OCI-LY7 (cell line): ENCODE data around the gene TTC7B.

Experiments
- EZH2phosphoT487 ChIP-seq: fragments of 200-600 bp; sonication (generic); IDR thresholded peaks from 2 replicates; pipeline ENCODE4 v1.6.1; 2018; ENCODE audit warnings: low read depth, borderline replicate concordance, mild to moderate bottlenecking, mixed run types, antibody characterized with exemption, low read length, moderate library complexity, mixed read lengths
- TF ChIP-seq, protein P1 (sequence below): fragments of 200-600 bp; sonication (generic); conservative IDR thresholded peaks from 2 replicates; pipeline ENCODE4 v1.5.1; 2014; ENCODE audit warnings: mild to moderate bottlenecking, antibody characterized with exemption, low read length, moderate library complexity, mixed read lengths

DNA sequence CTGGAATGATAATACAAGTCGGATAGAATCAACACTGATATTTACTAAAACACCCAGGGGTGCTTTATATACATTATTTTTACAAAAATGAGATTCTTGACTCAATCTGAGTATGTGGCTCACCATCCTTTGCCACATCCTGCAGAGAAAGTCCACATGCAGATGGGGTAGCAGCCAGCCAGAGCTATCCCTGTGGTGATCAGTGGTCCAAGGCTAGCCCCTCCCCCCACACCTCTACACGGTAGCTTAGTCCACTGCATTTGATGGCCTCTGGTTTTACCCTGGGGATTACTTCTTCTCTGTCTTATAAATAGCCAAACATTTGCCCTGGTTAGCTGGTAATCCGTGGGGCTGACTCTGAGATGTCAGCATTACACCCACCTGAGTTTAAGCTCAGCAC lies 28.1 kb upstream of the TTC7B start:
- TF ChIP-seq, protein P1, sequence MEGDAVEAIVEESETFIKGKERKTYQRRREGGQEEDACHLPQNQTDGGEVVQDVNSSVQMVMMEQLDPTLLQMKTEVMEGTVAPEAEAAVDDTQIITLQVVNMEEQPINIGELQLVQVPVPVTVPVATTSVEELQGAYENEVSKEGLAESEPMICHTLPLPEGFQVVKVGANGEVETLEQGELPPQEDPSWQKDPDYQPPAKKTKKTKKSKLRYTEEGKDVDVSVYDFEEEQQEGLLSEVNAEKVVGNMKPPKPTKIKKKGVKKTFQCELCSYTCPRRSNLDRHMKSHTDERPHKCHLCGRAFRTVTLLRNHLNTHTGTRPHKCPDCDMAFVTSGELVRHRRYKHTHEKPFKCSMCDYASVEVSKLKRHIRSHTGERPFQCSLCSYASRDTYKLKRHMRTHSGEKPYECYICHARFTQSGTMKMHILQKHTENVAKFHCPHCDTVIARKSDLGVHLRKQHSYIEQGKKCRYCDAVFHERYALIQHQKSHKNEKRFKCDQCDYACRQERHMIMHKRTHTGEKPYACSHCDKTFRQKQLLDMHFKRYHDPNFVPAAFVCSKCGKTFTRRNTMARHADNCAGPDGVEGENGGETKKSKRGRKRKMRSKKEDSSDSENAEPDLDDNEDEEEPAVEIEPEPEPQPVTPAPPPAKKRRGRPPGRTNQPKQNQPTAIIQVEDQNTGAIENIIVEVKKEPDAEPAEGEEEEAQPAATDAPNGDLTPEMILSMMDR: no peak
- TF ChIP-seq EZH2phosphoT487: no peak
